HG03432 (cell line): ENCODE results near the gene HLA-A.

Experiments
- ATAC-seq: cut with Tn5 transposase; IDR thresholded peaks from one replicate; pipeline ENCODE4 v1.9.1; 2021; ENCODE audit warnings: mild to moderate bottlenecking, moderate library complexity; ENCODE audit not compliant: unreplicated experiment

HLA-A gene

DNA sequence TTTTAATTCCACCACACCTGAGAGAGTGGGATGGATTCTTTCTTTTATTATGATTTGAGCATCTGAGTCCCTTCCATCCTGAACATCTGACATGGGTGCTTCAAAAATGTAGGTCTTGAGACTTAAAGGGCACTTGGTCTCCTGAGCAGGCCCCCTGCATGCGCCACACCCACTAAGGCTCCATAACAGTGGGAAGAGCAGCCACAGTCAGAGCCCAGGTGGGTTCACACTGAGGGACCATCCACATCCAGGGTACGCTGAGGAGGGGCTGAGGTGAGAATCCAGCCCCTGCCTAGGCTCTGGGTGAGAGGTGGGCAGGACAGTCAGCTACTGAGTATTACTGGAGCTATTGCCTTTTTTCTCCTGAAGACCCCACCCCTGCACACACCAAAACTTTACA lies 42.7 kb downstream of the HLA-A start:
- no peak for ATAC-seq

- ATAC-seq: no peak
Observed at GRCh38 chr6:29986179-29986781, 43.9 kb downstream of the HLA-A start.

DNA sequence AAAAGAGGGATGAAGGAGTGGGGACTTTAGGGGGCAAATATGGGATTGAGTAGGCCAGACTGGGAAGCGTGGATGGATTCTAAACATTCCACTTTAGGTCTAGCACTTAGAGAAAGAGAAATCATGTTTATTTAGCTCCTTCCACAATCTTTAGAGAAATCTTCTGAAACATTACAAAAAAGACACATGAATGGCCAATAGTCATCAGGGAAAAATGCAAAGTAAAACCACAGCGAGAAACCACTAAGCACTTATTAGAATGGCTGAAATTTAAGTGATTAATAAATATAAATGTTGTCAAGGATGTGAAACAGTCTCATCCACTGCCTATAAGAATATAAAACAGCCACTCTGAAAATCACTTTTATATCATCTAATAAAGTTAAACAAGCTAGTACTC lies 46.9 kb downstream of the HLA-A start:
- no peak for ATAC-seq

DNA sequence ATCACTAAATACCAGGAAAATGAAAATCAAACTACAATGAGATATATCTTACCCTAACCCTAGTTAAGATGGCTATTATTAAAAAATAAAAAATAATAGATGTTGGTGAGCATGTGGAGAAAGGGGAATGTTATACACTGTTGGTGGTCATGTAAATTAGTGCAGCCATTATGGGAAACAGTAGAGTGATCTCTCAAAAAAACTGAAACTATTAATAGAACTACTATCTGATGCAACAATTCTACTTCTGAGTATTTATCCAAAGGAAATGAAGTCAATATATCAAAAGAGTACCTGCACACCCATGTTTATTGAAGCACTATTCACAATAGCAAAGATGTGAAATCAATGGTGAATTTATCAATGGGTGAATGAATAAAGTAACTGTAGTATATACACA lies 48.6 kb downstream of the HLA-A start:
- ATAC-seq: no peak

DNA sequence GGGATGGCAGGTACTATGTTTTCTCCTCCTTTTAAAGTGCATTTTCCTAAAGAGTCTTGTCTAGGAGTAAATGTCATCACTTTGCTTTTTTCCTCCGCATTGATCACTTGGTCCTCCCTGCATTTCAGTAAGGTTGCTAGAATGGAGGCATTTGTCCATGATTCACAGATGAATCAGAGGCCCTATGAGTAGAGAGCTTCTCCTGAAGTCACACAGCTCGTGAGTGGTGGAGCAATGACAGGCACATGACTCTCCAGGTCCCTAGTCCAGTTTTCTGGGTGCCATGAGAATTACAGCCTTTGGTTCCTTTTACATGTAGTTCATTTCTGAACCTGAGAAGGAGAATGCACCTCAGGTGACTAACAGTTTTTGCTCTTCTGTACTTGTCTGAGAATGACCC lies 50.5 kb downstream of the HLA-A start:
- ATAC-seq: no peak

DNA sequence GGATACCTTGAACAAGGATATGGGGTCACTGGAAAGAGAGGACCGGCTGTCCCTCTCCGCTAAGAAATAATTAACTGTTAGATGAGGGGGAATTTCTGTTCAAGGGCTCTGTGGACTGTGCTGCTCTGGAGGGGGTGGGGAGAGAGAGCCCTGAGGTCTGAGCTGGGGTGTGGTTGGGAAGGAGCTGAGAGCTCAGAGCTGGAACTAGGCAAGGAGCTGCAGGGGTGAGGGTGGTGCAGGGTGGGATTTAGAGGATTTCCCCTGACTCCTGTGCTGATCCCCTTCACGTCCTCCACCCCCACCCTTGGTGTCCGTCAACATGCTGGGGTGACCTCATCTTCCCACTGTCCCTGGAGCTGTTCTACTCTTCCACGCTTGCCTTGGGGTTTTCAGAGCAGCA lies 52.5 kb downstream of the HLA-A start:
- ATAC-seq: no peak

DNA sequence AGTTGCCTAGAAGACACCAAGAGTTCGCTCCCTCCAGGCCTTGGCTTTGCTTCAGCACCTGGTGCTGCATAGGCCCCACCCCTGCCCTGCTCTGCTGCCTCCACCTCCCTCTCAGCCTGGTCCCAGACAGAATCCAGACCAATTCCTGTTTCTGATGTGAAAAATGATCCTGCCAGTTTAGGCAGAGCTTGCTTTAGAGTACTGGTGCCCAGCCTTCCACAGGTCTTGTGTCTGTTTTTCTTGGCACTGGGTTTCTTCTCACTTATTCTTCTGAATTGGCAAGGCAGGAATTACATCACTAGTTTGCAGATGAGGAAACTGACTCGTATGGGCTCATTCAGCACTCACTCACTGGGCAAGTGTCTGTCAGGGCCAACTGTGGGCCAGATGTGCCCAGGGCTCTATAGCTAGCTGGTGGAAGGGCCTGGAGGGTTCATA lies 53.0 kb downstream of the HLA-A start:
- no peak for ATAC-seq
